Measurements from ENCODE around the gene MAP3K1.
"Not testable (repeated sequence)": the region's sequence is repeated elsewhere in the genome, so short reads cannot be mapped to it uniquely, and the experiment has no call there.

MAP3K1 gene

GRCh38 chr5:56816546-56817081 lies 1.3 kb downstream of the MAP3K1 start:
- peak; percentile 43 to 48 for DNase-seq

GRCh38 chr5:56817263-56818014 lies 2.1 kb downstream of the MAP3K1 start:
- DNase-seq: no peak

- no peak for DNase-seq
These were observed 3.2 kb downstream of the MAP3K1 start for GRCh38 chr5:56818450-56819037.

GRCh38 chr5:56819060-56819881 lies 3.9 kb downstream of the MAP3K1 start:
- no peak for DNase-seq

- DNase-seq: not testable (repeated sequence)
These were observed 6.5 kb downstream of the MAP3K1 start for GRCh38 chr5:56821868-56822267.

GRCh38 chr5:56822981-56823380 lies 7.6 kb downstream of the MAP3K1 start:
- DNase-seq: no peak

GRCh38 chr5:56824019-56824418 lies 8.7 kb downstream of the MAP3K1 start:
- DNase-seq: no peak

- DNase-seq: no peak
These were observed 10.0 kb downstream of the MAP3K1 start for GRCh38 chr5:56825222-56825824.

- no peak for DNase-seq
These were observed 11.7 kb downstream of the MAP3K1 start for GRCh38 chr5:56827049-56827448.

- DNase-seq: no peak
These were observed 12.6 kb downstream of the MAP3K1 start for GRCh38 chr5:56827924-56828323.

GRCh38 chr5:56829137-56829908 lies 14.0 kb downstream of the MAP3K1 start:
- DNase-seq: peak; percentile 48 to 83

- DNase-seq: no peak
These were observed 16.4 kb downstream of the MAP3K1 start for GRCh38 chr5:56831773-56832172.

- DNase-seq: peak; percentile 18 to 55
These were observed 18.0 kb downstream of the MAP3K1 start for GRCh38 chr5:56833325-56833724.

- DNase-seq: no peak
These were observed 22.0 kb downstream of the MAP3K1 start for GRCh38 chr5:56837381-56837780.

GRCh38 chr5:56837956-56838355 lies 22.6 kb downstream of the MAP3K1 start:
- DNase-seq: no peak

- DNase-seq: no peak
These were observed 23.2 kb downstream of the MAP3K1 start for GRCh38 chr5:56838409-56839039.

GRCh38 chr5:56839062-56839461 lies 23.7 kb downstream of the MAP3K1 start:
- DNase-seq: no peak

- DNase-seq: no peak
These were observed 25.2 kb downstream of the MAP3K1 start for GRCh38 chr5:56840597-56840996.

GRCh38 chr5:56845277-56845676 lies 29.9 kb downstream of the MAP3K1 start:
- DNase-seq: no peak

- no peak for DNase-seq
These were observed 30.6 kb downstream of the MAP3K1 start for GRCh38 chr5:56845904-56846480.

GRCh38 chr5:56848206-56848605 lies 32.9 kb downstream of the MAP3K1 start:
- no peak for DNase-seq
